Hematopoietic multipotent progenitor cell treated with erythropoietin and hydrocortisone succinate and interleukin-3 and kit ligand, for 17 days (in vitro differentiated cells): ENCODE results near the gene MAN2C1.
"Not testable (repeated sequence)": the region's sequence is repeated elsewhere in the genome, so short reads cannot be mapped to it uniquely, and the experiment has no call there.

Source experiments
- DNase-seq: peaks from one replicate; pipeline ENCODE4 v3.0.0-alpha.2; 2015; ENCODE audit warnings: low spot score

The MAN2C1 gene

DNA sequence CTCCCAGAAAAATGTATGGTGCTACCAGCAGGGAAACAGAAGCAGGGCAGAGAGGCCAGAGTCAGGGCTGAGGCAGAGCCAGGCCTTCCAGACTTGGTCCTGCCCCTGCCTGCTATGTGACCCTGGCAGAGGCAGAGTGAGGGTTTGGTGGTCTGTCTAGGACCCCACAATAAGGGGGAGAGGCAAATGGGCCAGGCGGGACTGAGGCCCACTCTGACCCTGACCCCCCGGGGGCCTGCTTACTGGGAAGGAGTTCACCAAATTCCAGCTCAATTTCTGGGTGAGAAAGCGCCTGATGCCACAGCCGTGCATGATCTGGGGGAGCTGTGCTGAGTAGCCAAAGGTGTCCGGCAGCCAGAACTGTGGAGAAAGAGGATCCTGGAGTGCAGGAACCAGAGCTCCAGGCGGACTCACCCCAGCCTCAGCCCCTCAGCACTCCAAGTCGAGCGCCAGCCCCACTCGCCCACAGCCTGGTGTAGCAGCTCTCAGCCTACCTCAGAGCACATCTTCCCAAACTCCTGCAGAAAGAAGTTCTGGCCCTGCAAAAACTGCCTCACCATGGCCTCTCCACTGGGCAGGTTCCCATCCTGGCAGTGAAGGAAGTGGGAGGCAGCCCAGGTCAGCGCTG, 6.9 kb downstream of the MAN2C1 start:
- no peak for DNase-seq

DNA sequence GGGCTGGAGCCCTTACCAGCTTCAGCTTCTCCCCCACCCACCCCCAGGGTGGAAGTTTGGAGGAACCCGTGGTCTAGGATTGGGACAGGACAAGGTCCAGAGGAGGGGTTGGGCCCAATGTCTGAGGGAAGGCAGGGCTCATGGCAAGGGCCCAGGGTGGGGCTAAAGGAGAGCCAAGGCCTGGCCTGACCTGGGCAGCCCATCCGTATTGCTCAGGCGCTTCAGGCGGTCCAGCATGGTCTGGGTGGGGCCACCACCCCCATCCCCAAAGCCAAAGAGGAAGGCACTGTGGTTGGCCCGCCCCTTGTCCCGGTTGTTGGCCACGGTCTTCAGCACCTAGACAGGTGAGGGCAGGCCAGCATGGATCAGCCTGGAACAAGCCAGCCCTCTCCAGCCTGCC, 7.6 kb downstream of the MAN2C1 start:
- DNase-seq = no peak

DNA sequence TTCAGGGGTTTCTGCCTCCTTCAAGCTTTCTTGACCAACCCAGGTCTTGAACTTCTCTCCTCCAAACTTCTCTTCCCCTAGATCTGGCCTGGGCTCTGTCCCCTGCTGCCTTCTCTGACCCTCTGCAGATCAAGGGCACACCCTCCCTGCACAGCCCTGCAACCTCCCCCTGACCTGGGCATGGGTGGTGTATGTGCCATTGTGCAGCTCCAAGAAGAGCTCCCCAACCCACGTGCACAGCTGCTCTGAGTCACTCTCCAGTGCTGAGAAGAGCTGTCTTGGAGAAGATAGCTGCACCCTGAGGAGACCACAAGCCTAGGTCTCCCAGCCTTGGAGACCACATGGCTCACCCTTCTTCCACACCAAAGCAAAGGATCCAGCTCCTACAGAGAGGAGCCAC, 8.0 kb downstream of the MAN2C1 start:
- no peak for DNase-seq

DNA sequence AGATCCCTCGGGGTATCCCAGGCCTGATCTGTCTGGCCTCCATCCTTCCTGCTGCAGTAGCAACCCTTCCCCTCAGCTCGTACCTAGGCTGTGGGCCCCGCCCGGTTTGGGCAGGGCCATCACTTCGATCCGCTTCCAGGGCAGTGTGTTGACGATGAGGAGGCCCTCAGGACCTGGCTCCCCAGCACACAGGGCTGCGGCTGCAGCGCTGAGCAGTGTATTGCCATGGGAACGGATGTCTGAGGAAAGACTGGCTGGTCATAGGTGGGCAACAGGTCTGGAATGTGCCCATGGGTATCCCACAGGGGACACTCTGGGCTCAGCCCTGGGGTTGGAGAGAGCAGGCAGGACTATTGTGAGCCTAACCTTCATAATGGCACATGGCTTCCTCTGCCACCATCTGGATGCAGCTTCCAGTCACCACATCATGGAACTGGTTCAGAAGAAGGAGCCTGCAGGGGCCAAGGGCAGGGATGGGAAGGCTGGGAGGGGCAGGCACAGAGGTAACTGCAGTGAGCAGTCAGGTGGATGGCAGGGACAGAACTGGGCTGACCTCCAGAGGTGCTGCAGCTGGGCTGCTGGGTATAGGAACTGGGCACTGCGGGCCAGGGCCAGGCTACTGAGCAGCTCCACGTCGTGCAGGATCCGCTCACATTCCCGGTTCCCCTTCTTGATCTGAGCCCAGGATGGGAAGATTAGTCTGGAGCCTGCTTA, 8.7 kb downstream of the MAN2C1 start:
- DNase-seq = no peak

DNA sequence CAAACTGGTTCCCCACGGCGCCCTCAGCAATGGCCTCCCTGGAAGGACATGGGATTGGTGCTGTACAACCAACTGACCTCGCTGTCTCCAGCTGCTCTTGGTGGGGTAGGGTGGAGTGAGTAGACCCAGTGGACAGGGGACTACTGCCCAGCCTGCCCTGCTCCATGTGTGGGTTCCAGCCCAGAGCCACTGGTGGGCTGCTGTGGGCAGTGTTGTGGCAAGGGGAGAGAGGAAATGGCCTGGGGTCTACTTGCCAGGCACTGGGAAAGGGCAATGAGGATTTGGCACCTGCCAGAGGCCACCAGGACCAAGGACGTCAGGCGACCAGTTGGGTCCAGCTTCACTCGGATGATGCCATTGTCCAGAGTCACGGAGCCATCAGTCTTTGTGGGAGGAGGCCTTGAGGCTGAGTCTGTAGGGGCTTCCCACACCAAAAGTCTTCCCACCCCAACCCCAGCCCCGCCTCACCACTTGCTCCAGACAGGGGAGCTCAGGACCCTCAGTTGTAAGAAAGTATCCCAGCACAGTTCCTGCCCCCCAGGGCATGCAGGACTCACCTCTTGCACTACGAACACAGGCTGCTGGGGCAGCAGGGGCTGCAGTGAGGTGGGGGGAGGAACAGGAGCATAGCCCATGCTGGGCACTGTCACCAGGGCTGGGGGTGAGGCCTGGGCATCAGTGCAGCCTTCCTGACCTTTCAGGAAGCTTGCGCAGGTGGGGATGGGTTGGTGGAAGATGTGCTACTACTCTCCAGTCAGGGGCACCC, 9.5 kb downstream of the MAN2C1 start:
- no peak for DNase-seq

DNA sequence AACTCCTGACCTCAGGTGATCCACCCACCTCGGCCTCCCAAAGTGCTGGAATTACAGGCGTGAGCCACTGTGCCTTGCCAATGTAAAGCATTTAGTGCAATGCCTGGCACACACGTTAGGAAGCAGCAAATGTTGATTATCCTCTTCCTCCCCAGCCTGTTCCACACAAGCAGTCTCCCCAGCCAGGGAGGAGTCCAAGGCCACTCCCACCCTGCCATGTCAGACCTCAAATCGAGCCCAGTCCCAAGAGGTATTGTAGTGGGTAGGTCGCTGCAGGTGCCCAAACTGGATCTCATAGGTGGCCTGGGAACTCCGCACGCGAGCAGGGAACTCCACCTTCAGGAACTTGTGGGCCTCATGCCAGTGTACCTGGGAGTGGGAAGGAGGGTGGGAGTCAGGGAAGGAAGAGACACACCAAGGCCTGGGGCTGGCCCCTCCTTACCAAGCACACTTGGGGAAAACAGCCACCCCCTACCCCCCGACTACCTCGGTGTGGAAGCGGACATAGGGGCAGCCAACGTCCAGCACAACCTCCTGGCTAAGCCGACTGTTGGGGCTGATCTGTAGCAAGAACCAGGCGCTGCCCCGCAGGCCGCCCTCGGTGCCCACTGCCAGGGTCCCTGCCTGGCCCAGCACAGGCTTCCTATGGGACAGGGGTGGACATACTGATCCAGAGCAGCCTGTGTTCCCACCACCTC, 10.3 kb downstream of the MAN2C1 start:
- DNase-seq = no peak

DNA sequence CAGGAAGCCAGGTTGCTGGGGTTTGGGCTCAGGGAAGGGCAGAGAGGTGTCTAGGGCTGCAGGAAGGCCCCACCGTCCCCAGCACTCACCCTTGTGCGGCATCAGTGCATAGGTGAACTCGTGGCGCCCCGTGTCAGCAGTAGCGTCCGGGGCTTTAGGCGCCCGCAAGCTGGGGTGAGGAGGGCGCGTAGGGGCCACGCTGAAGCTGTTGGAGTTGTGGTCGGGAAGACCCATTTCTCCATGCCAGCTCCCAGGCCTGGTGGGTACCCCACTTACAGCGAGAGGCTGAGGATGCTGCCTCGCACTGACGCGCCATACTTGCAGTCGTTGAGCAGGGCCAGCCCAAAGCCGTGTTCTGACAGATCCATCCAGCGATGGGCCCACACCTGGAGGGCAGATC, 11.9 kb downstream of the MAN2C1 start:
- no peak for DNase-seq

DNA sequence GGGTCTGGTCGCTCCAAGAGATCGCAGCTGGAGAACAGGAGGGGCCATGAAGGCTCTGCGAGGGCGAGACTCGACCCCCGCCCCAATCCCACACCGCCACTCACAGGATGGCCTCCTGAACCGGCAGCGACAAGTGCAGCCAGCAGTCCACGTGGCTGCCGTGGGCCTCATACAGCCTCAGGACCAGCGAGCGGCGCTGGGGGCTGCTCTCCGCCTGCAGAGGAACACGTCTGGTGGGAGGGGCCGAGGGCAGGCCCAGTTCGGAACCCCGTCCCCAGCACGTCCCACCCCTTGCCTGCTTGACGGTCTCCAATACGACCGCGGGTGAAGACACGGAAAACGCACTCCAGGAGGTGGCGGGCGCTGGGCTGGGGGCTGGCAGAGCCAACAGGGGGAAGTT, 12.4 kb downstream of the MAN2C1 start:
- DNase-seq = no peak

DNA sequence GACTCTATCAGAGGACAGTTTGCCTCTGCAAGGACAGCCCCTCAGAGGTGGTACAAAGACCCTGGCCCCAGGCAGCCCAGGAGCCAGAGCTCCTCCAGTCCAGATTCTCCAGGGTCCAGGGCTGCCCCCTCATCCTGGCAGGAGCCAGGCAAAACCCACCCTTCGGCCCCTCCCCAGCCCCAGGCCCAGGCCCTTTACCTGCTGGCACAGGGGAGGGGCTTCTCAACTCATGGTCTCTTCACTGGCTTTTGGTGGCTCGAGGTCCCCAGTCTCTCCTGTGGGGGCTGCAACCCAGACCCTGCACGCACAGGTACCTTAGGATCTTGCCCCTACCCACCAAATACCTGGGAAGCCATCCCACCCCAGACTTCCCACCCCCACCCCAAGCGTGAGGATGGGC, 13.0 kb downstream of the MAN2C1 start:
- no peak for DNase-seq

DNA sequence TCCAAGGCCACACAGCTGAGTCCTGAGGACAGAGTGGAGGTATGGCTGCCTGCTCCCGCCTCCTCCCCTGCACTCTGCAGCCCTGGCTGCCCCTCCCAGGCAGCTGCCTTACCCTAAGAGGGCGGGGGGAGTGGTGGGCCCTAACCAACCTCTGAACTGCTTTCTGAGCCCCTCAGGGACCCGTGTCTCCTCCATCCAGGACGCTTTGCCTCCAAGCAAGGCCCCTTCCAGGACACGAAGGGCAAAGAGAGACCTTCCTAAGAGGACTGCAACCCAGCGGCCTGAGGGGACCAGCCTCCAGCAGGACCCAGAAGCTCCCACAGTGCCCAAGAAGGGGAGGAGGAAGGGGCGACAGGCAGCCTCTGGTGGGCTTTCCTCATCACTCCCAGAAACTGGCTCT, 14.0 kb downstream of the MAN2C1 start:
- DNase-seq = no peak

DNA sequence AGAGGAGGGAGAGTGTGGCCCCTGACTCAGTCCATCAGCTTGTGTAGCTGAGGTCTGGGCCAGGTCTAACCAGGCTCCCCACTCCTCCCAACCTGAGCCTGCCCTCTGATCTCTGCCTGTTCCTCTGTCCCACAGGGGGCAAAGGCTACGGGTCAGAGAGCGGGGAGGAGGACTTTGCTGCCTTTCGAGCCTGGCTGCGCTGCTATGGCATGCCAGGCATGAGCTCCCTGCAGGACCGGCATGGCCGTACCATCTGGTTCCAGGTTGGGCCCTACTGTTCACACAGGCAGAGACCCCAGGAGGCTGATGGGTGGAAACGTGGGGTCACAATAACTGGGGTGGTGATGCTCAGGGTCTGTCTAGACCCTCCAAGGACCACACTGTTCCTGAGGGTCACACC, 14.8 kb downstream of the MAN2C1 start:
- DNase-seq = no peak

DNA sequence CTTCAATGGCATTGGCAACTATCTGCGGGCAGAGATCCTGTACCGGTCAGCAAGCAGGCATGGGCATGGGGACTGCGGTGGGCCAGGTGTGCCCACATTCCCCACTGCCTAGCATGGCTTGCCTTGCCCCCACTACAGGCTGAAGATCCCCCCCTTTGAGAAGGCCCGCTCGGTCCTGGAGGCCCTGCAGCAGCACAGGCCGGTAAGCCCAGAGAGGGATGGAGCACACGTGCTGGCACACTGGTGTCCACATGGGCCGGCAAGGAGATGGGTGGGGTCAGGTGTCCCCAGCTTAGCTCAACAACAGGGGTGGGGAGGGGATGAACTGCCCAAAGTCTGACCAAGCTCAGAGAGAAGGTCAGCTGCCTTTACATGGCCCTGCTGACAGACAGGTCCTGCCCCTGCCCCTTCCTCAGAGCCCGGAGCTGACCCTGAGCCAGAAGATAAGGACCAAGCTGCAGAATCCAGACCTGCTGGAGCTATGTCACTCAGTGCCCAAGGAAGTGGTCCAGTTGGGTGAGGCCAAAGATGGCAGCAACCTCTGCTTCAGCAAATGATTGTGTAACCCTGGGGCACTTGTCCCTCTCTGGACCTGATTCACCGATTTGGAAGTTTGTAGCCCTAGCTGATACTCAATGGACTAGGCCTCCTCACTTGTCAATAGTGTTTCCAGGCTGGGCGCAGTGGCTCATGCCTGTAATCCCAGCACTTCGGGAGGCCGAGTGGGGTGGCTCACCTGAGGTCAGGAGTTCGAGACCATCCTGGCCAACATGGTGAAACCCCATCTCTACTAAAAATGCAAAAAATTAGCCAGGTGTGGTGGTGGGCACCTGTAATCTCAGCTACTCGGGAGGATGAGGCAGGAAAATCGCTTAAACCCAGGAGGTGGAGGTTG, 16.0 kb downstream of the MAN2C1 start:
- no peak for DNase-seq

DNA sequence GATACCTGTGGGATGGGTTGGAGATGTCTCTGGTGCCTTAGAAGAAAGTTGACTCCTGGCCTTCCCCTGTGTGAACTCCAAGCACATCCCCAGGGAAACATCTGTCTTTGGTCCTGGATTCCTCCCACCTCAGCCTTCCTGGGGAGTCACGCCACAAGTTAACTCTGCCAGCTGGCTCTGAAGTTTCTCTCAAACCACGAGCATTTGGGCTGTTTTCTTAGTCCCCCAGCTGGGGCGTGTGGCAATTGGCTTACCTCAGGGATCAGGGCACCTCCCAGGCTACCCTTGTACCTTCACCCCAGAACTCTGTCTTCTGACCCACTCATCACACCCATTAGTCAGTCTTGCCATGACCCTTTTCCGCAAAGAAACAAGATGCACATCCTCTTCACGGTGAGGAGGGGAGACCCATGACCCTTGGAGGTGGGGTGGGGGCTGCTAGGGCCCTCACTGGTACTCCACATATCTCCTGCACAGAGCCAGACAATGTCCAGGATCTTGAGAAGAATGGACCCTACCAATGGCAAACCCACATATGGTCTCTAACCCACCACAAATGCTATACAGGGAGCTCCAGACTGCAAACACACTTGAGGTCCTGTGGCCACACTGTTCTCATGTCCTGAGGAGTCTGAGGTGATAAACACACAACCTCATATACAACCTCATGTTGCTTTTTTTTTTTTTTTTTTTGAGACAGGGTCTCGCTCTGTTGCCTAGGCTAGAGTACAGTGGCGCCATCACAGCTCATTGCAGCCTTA, 17.6 kb downstream of the MAN2C1 start:
- no peak for DNase-seq

DNA sequence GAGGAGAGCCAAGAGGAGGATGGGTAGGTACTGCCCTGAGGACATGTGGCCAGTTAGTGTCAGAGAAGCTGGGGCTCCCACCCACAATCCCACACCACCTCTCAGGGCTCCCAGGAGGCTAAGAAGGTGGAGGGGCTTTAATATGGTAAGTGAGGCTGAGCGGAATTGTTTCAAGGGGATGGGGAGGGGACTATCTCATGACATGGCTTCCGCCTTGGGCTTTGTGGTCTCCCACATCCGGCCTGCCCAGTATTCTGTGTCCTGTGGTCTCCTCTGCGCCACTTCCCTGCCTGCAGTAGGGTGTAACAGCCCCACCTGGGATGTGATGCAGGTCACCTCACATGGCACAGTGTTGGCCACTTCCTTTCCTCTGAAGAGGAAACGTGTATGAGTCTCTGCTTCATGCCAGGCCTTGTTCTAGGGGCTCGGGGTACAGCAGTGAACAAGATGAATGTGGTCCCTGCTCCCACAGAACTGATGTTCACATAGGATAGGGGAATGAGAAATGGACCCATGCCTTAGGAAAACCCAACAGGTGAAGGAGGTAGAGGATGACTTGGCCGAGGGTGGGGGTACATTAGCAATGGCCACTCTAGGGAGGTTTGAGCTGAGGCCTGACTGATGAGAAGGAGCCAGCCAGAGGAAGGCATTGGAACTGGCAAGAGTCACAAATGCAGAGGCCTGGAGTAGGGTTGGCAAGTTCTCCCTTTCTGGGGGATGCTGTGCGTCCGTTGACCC, 18.4 kb downstream of the MAN2C1 start:
- no peak for DNase-seq

DNA sequence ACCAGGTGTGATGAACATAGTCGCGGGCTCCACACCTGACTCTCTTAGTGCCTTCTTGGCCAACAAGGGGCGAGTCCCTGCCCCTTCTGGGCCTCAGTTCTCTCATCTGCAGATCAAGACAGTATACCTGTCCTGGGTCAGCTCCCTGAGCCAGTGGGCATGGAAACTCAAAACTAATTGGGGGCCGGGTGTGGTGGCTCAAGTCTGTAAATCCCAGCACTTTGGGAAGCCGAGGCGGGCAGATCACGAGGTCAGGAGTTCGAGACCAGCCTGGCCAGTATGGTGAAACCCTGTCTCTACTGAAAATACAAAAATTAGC, 19.1 kb downstream of the MAN2C1 start:
- not testable (repeated sequence) for DNase-seq

DNA sequence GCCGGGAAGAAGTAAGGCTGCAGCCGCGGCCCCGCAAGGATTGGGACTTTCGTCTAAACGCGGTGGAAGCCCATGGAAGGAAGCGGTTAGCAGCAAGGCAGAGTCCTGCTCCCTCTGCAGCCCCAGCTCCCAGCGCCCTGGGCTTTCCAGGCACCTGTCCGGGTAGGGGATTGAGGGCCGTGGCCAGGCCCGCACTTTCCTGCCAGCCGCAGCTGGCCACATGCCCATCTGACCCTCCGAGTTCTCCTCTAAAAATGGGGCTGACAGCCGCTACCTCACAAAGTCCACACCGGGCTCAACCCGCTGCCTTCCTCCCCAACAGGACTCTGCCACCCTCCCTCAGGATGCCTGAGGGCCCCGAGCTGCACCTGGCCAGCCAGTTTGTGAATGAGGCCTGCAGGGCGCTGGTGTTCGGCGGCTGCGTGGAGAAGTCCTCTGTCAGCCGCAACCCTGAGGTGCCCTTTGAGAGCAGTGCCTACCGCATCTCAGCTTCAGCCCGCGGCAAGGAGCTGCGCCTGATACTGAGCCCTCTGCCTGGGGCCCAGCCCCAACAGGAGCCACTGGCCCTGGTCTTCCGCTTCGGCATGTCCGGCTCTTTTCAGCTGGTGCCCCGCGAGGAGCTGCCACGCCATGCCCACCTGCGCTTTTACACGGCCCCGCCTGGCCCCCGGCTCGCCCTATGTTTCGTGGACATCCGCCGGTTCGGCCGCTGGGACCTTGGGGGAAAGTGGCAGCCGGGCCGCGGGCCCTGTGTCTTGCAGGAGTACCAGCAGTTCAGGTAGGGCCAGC, 19.7 kb downstream of the MAN2C1 start:
- no peak for DNase-seq

DNA sequence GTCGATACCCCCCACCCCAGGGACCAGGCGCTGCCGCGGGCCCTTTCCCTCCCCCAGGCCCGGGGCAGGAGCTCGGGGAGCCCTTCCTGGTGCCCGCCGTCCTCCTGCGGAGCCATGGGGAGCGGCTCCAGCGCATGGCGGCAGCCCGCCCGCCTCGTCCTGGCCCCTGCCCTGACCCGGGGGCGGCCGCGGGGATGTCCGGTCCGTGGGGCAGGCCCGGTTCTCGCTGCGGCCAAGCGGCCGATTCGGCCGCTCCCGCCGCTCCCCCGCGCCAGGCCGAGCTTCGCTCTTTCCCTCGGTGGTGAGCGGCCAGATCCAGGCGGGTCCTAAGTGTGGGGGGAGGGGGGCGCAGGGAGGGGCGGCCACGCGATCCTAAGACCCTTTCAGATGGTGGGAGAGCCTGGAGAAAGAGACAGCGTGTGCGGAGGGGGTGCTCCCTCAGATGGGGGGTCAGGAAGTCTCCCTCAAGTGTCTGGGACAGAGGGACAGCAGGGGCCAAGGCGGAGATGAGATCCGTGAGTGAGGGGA, 20.3 kb downstream of the MAN2C1 start:
- no peak for DNase-seq

DNA sequence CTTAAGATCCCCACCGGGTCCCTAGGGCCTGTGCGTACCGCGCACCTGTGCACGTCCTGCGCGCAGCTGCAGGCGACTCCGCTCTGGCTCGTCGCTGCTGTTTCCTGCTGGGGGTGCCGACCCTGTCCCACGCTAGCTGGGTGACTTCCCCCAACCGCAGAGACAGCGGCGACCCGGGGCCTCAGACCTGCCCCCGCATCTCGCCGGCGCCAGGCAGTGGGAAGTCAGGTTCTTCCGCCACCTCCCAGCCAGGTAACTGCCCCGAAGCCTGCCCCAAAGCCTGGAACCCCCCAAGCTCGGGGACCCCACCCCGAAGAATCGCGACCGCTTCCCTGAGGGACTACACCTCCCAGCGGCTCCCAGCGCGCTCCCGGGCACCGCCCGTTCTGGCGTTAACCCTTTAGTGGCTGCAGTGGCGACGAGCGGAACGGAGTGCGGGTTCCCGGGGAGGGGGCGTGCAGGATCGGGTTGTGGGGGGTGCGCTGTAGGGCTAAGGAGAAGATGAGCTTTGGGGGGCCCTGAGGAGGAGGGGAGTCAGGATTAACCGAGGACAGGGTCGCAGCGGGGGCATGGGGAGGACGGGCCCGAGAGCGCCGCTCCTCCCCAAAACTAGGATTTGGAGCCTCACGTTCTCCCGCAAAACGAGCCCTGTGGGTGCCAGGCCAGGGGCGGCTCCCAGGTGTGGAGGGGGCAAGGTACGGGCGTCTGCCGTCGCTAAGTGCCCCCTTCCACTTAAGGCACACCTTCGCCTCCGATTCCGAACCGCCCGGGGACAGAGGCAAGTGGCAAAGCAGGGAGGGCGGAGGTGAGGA, 21.0 kb downstream of the MAN2C1 start:
- no peak for DNase-seq
